ENCODE data around the gene LSS.

GRCh38 chr21:46157396-46157986, 71.1 kb downstream of the LSS start:
- TF ChIP-seq CTCF (conservative IDR thresholded peaks at IDR 0.05) (no peak), ZFX (IDR thresholded peaks at IDR 0.05) (no peak)
